HG03045 (cell line): ENCODE measurements around the gene MYRIP.

ENCODE experiments used
- ATAC-seq: cut with Tn5 transposase; IDR thresholded peaks from one replicate; pipeline ENCODE4 v1.9.1; 2021; ENCODE audit warnings: mild to moderate bottlenecking, moderate library complexity; ENCODE audit not compliant: unreplicated experiment

MYRIP gene

DNA sequence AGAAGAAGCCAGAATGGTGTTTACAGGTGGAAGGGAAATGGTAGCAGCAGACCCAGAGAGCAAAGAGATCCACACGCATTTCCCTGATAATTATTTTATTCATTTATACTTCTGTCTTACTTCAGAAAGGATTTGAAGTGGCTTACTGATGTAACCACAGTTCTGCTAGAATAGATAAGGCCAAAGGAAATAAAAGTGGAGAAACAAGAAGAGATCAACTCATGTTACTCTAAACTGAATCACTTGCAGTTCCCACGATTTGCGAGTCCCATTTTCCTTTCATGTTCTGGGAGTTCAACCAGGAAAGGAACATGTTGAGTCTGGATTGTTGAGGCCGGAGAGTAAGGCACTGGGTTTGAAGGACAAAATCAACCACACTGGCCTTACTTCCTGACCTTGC lies 151.8 kb downstream of the MYRIP start:
- ATAC-seq: no peak

DNA sequence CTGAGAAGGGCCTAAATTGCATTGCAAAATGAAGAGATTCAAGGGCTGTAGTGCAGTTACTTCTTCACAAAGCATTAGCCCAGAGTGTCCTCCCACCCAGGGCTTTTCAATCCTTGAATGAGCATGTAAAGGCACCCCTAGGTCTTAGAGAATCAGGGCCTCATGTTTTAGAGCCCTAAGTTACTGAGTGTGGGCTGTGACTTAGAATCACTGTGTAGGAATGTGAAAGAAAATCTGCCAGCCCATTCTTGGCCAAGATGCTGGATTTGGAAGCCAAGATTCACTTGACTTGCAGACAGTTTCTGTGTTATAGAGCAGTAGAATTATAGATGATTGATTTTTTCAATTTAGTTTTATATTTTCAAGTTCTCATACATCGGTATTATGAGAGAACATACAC lies 153.2 kb downstream of the MYRIP start:
- ATAC-seq: no peak

DNA sequence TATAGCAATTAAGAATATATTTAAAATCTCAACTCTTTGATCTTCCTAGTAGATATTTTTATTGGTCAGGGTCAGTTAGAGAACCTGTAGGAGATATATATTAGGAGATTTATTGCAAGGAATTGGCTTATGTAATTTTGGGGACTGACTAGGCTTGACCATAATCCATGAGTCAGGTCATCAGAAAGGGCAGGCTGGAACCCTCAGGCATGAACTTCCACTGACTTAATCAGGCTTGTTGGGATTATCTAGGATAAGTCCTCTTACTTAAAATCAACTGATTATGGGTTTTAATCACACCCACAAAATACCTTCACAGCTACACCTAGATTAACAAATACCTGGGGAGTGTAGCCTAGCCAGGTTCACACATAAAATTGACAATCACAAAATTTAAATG lies 156.1 kb downstream of the MYRIP start:
- no peak for ATAC-seq

- ATAC-seq: no peak
These were observed 156.6 kb downstream of the MYRIP start for GRCh38 chr3:39965997-39966396.

DNA sequence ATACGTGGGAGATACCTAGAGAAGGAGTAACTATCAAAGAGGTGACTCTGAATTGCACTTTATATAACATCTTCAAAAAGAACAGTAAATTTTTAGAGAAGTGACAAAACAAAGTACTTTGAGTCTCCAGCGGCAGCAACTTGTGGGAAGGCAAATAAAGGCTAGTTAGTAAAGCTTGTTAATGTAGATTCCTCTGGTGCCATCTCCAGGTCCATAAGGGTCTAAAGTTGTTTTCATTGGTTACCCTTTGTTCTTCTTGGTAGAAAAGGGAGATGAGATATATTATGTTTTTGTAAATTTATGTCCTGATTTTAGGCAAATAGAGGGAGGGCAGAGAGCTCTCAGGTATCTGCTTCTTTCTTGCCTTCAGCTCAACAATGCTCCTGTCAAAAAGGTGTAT lies 161.6 kb downstream of the MYRIP start:
- ATAC-seq: no peak

DNA sequence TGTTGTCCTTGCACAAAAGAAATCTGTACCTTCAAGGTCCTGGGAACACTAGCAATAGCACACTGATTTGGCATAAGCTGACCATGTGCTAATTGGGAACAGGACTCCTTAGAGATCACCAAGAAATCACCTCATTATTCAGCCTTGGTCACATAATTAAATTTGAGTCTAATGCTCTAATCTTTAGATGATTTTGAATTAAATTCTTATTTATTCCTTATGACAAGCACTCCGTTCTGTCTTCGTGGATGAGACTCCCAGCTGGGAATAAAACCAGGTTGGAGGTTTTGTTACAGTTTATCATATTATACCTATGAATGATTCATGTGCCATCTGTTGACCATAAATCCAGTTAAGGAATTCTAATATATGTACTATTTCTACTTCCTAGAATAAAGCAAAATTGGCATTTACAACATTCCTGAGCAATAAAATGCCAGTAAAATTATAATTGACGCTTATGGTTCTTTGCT lies 162.2 kb downstream of the MYRIP start:
- no peak for ATAC-seq

GRCh38 chr3:39972508-39972907 lies 163.1 kb downstream of the MYRIP start:
- ATAC-seq: no peak

- ATAC-seq: no peak
These were observed 167.8 kb downstream of the MYRIP start for GRCh38 chr3:39977058-39977794.

DNA sequence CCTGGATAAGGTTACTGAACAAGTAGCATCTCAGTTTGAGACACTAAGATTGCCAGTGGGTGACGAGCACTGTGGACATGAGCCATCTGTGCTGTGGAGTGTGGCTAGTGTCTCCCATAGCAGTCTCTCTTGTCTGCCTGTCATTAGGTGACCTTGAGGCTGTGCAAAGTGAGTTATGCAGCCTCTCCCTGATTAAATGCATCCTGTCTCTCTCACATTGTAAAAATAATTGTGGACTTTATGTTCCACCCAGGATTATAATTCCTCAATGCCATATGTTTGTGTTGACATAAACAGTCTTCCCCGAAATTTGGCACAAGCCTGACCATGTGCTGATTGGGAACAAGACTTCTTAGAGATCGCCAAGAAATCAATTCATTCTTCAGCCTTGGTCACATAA lies 168.9 kb downstream of the MYRIP start:
- ATAC-seq: no peak

DNA sequence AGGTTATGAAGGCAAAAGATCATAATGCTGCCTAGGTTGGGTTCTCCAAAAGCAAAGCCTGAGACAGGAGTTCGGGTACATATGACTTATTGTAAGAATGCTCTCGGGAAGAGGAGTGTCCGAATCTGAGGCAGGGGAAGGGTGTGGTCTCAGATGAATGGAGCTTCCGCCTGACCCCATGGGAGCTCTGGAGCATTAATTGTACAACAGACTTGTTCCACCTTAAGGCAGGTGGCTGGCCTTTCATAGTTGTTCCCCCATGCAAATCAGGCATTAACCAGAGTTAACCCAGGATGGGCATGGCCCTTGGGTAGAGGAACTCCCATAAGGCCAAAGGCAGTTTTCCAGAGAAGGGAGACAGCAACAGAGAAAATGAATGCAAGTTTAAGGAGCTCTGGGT lies 170.6 kb downstream of the MYRIP start:
- ATAC-seq: no peak

GRCh38 chr3:39980781-39981180 lies 171.4 kb downstream of the MYRIP start:
- ATAC-seq: no peak

- no peak for ATAC-seq
These were observed 172.3 kb downstream of the MYRIP start for GRCh38 chr3:39981547-39982184.

- no peak for ATAC-seq
These were observed 173.4 kb downstream of the MYRIP start for GRCh38 chr3:39982665-39983357.

- ATAC-seq: no peak
These were observed 180.3 kb downstream of the MYRIP start for GRCh38 chr3:39989746-39990145.

DNA sequence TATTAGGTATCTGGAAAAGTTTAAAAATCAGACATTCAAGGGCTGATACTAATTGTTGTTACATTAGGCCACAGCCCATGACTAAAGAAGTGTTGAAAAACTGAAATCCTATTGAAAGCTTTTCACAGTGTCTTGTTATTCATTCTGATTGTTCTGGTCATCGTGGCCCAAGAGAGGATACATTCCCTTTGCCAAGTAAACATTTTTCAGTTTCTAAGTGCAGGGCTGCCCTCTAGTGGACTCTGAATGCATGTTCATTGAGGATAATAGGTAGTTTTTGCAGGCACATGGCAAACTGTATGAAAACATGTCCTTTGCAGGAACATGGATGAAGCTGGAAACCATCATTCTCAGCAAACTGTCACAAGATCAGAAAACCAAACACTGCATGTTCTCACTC lies 181.1 kb downstream of the MYRIP start:
- ATAC-seq: no peak

- ATAC-seq: no peak
These were observed 199.4 kb downstream of the MYRIP start for GRCh38 chr3:40008796-40009195.

DNA sequence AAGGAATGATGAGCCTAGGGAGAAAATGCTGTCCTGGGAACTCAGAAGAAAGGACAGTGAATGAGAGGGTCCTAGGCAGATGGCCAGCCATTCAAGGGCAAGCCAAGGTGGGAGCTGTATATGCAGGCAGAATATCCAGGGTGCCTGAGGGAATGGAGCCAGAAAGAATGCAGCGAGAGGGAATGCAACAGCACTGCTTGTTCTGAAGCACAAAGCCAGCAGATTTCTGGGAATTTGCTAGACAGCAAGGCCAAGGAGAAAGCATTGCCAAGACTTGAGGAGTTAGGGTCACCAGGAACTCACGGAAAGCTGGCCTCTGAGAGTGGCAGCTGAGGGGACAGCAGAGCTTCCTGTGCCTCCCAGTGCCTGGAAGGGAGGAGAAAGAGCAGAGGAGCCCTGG lies 200.6 kb downstream of the MYRIP start:
- ATAC-seq: no peak

- no peak for ATAC-seq
These were observed 203.0 kb downstream of the MYRIP start for GRCh38 chr3:40012381-40012780.

DNA sequence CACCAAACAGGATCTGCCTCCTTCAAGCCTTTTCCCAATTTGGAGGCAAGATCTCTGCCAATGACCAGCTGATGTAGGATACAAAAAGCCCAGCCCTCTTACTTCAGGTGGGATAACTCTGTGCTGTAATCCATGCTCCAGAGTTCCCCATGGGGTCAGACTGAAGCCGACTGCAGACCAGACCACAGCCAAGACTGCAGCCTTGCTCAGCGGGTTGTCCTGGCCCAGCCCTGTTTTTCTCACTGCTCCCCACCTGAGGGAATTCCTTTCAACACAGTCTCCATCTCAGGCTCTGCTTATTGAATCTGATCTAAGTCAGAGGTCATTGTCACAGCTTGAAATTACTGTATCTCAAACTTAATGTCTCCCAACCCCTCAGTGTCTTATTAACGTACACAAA lies 207.0 kb downstream of the MYRIP start:
- no peak for ATAC-seq

DNA sequence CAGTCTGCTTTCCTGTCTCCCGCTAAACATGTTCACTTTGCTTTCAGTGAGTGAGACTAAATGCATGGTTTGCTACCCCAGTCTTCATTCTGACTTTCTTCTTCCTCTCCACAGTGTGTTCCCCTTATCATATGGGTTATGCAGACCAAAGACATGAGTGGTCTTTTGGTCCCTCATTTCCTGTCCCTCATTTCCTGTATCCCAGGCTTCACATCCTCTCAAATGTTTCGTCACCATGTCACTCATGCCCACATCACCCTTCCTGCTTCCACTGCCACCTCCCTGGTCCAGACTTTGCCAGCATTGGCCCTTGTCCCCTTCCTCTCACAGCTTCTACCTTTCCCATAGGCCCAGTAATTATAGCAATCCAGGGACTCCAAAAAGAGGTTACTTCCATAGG lies 209.0 kb downstream of the MYRIP start:
- ATAC-seq: no peak

DNA sequence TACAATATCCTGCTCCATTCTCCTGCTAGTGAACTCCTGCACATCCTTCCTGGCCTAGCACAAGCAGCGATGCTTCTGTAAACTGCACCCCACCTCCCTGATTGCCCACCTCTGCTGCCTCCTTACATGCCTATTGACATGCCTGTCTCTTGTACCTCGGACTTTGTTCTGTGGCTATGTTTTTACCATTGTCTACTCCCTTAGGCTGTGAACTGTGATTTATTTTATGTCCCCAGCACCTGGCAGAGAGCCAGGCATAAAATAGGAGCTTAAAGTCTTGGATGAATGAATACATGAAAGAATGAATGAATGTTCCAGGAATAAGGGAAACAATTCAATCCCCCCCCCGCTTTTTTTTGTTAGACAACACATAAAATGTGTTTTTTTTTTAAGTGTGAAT lies 210.0 kb downstream of the MYRIP start:
- ATAC-seq: no peak

- ATAC-seq: no peak
These were observed 211.3 kb downstream of the MYRIP start for GRCh38 chr3:40020689-40021088.
